ENCODE results near the gene HERC3.

HERC3 gene

GRCh38 chr4:88591787-88592599, at the start of gene HERC3:
TSS of gene HERC3 (plus strand) at chr4:88592480. CDS start at chr4:88605824, 13,344 bp downstream.
- TF ChIP-seq CTCF (IDR thresholded peaks at IDR 0.05; ENCODE audit: insufficient read depth, low read depth, low read length, missing control alignments) = no peak
- peak within 1 kb of the TSS; percentile 78 for H3K4me3 ChIP-seq (ENCODE audit: low read length)
- DNase-seq (ENCODE audit: low read depth) = peak; percentile 93

- DNase-seq (ENCODE audit: low read depth) = no peak
- no peak overlapping the region for H3K4me3 ChIP-seq (ENCODE audit: low read length)
- TF ChIP-seq CTCF (IDR thresholded peaks at IDR 0.05; ENCODE audit: insufficient read depth, low read depth, low read length, missing control alignments) = no peak
Measured at GRCh38 chr4:88549815-88550214, 42.5 kb upstream of the HERC3 start.

- no peak for TF ChIP-seq CTCF (IDR thresholded peaks at IDR 0.05; ENCODE audit: insufficient read depth, low read depth, low read length, missing control alignments)
- DNase-seq (ENCODE audit: low read depth) = no peak
- H3K4me3 ChIP-seq (ENCODE audit: low read length) = no peak overlapping the region
Measured at GRCh38 chr4:88567591-88567990, 24.7 kb upstream of the HERC3 start.

GRCh38 chr4:88570001-88570400, 22.3 kb upstream of the HERC3 start:
- H3K4me3 ChIP-seq (ENCODE audit: low read length) = no peak overlapping the region
- TF ChIP-seq CTCF (IDR thresholded peaks at IDR 0.05; ENCODE audit: insufficient read depth, low read depth, low read length, missing control alignments) = no peak
- no peak for DNase-seq (ENCODE audit: low read depth)

- no peak for TF ChIP-seq CTCF (IDR thresholded peaks at IDR 0.05; ENCODE audit: insufficient read depth, low read depth, low read length, missing control alignments)
- no peak overlapping the region for H3K4me3 ChIP-seq (ENCODE audit: low read length)
- DNase-seq (ENCODE audit: low read depth) = no peak
Measured at GRCh38 chr4:88573276-88573980, 18.9 kb upstream of the HERC3 start.

GRCh38 chr4:88573995-88574394, 18.3 kb upstream of the HERC3 start:
- no peak overlapping the region for H3K4me3 ChIP-seq (ENCODE audit: low read length)
- TF ChIP-seq CTCF (IDR thresholded peaks at IDR 0.05; ENCODE audit: insufficient read depth, low read depth, low read length, missing control alignments) = no peak
- no peak for DNase-seq (ENCODE audit: low read depth)

All from epithelial cell of esophagus (primary cell).